Transverse colon (tissue), 4 donors: ENCODE data around the gene CTNNBIP1. TPM values are rescaled to one million over a fixed set of nuclear protein-coding genes. Genes with fewer than 3 reads are reported as not detected.

Experiments used
- DNase-seq: peaks from one replicate; pipeline ENCODE4 v3.0.0-alpha.2; 2019
- H3K27ac ChIP-seq, 4 donors: fragments of 200-600 bp; sonication (generic); 2 replicates each; pipeline ENCODE4 v1.5.1; 2016 to 2018; ENCODE audit warnings: inconsistent platforms in 4 of 4
- H3K27me3 ChIP-seq: fragments of 200-600 bp; sonication (generic); 2 replicates; pipeline ENCODE4 v1.5.1; 2017; ENCODE audit warnings: inconsistent platforms
- H3K36me3 ChIP-seq, 4 donors: fragments of 200-600 bp; sonication (generic); 2 replicates each; pipeline ENCODE4 v1.5.1; 2017 to 2019; ENCODE audit warnings: inconsistent platforms in 4 of 4
- H3K4me1 ChIP-seq, 4 donors: fragments of 200-600 bp; sonication (generic); 2 replicates each; pipeline ENCODE4 v1.5.1; 2017 to 2020; ENCODE audit warnings: inconsistent platforms in 4 of 4
- H3K4me3 ChIP-seq, 4 donors: fragments of 200-600 bp; sonication (generic); 1 replicate in 1 of 4; 2 replicates in 3 of 4; pipeline versions ENCODE4 v1.5.1 to v1.6.1; 2017 to 2019; ENCODE audit warnings: inconsistent platforms in 4 of 4
- H3K9me3 ChIP-seq, 2 donors: fragments of 200-600 bp; sonication (generic); 2 replicates each; pipeline ENCODE4 v1.5.1; 2017 to 2019; ENCODE audit warnings: inconsistent platforms in 2 of 2
- EP300 ChIP-seq: sonication (generic); formaldehyde crosslinking; IDR thresholded peaks from one replicate; pipeline ENCODE4 v1.6.1; 2017; ENCODE audit warnings: antibody characterized with exemption, low read depth
- POLR2A ChIP-seq: fragments of 450-650 bp; IDR thresholded peaks from one replicate; pipeline ENCODE4 v1.6.1; 2016; ENCODE audit warnings: antibody characterized with exemption, mild to moderate bottlenecking, moderate library complexity
- POLR2AphosphoS5 ChIP-seq, 3 donors: sonication (generic); formaldehyde crosslinking; IDR thresholded peaks; one replicate each; pipeline ENCODE4 v1.6.1; 2016; ENCODE audit warnings: antibody characterized with exemption in 3 of 3
- whole genome bisulfite sequencing, 2 donors: methylation state at CpG; one replicate each; pipeline ENCODE4 v1.1.5; 2018; ENCODE audit warnings: low coverage in 1 of 2; 5-methylcytosine and 5-hydroxymethylcytosine counted together
- in situ Hi-C, 4 donors: fragments of 200-750 bp; cut with MboI; loops; one replicate each; pipeline versions ENCODE4 v1.15.0 to v1.15.1; 2017; ENCODE audit warnings: low sequenced_read_pairs in 3 of 4, low pct_ligation_motif_present in 1 of 4, low pct_unique_long_range_greater_than_20kb in 1 of 4
- intact Hi-C: fragments of 100-400 bp; cut with DNase I; formaldehyde crosslinking; loops from one replicate; pipeline ENCODE4 v1.15.1; 2023; ENCODE audit warnings: low total_unique reads
- total RNA-seq, 4 donors: library from RNA; depleted of rRNA; stranded (reverse); fragments of >200 nt; gene quantifications; one replicate each; pipeline ENCODE4 v1.1.0, GENCODE V29; 2016
- TF ChIP-seq, protein P1 (sequence below), 5 experiments: fragments of 200-600 bp in 3 of 5; fragments of 450-650 bp in 2 of 5; sonication (generic) in 3 of 5; IDR thresholded peaks; 1 replicate in 2 of 5; 2 replicates in 3 of 5; pipeline ENCODE4 v1.5.1; 2016 to 2017; ENCODE audit warnings: antibody characterized with exemption in 5 of 5, inconsistent platforms in 3 of 5, mild to moderate bottlenecking in 2 of 5, moderate library complexity in 1 of 5

CTNNBIP1 gene
- total RNA-seq, 4 donors from 2014 or later: 7.9 to 24.4 (median 15.7) TPM

GRCh38 chr1:9873385-9873784 is 36.7 kb downstream of the CTNNBIP1 start:
- intact Hi-C loops: loop anchor here (10.0 kb wide), 1 partner anchor 461 kb away; no protein-coding TSS in a partner anchor
- in situ Hi-C loops: loop anchor here in 3 of 4 donors (10.0 kb wide), 2 partner anchors 71 to 151 kb away; partner anchors contain the start of genes LZIC (in 1 of the 3) and NMNAT1 (in 1 of the 3)
- DNase-seq: peak; percentile 24
- TF ChIP-seq POLR2AphosphoS5 (IDR thresholded peaks at IDR 0.05): no peak
- TF ChIP-seq, protein P1, sequence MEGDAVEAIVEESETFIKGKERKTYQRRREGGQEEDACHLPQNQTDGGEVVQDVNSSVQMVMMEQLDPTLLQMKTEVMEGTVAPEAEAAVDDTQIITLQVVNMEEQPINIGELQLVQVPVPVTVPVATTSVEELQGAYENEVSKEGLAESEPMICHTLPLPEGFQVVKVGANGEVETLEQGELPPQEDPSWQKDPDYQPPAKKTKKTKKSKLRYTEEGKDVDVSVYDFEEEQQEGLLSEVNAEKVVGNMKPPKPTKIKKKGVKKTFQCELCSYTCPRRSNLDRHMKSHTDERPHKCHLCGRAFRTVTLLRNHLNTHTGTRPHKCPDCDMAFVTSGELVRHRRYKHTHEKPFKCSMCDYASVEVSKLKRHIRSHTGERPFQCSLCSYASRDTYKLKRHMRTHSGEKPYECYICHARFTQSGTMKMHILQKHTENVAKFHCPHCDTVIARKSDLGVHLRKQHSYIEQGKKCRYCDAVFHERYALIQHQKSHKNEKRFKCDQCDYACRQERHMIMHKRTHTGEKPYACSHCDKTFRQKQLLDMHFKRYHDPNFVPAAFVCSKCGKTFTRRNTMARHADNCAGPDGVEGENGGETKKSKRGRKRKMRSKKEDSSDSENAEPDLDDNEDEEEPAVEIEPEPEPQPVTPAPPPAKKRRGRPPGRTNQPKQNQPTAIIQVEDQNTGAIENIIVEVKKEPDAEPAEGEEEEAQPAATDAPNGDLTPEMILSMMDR (IDR thresholded peaks at IDR 0.05): no peak
- TF ChIP-seq POLR2A: no peak
- TF ChIP-seq EP300: no peak
- Histone ChIP-seq H3K36me3 (no peaks in the 10 kb centered on the region), H3K4me3 (no peak overlapping the region), H3K4me1 (peaks cover 0 to 21% (median 6%) of the 10 kb centered on the region in 4 donors), H3K27ac (no peak overlapping the region), H3K9me3 (no peaks in the 10 kb centered on the region), H3K27me3 (no peaks in the 10 kb centered on the region)
- WGBS, 2 donors: 76 to 88% methylated on average over 3 to 5 of the region's 5 CpGs

- DNase-seq: no peak
- peaks cover 0 to 18% (median 5%) of the 10 kb centered on the region in 4 donors for H3K4me1 ChIP-seq
- H3K36me3 ChIP-seq: no peaks in the 10 kb centered on the region
- H3K27ac ChIP-seq: no peak overlapping the region
- intact Hi-C loops (loop anchor here (10.0 kb wide), 1 partner anchor 462 kb away; no protein-coding TSS in a partner anchor), in situ Hi-C loops (loop anchor here in 3 of 4 donors (10.0 kb wide), 2 partner anchors 72 to 152 kb away; partner anchors contain the start of genes LZIC (in 1 of the 3) and NMNAT1 (in 1 of the 3))
- WGBS, 2 donors: 87% methylated on average over 11 of the region's 11 CpGs; no CpG with 5 or more reads in 1 of the 2 donors
- TF ChIP-seq POLR2AphosphoS5 (IDR thresholded peaks at IDR 0.05): no peak
- TF ChIP-seq POLR2A: no peak
- TF ChIP-seq EP300: no peak
- TF ChIP-seq, protein P1 (IDR thresholded peaks at IDR 0.05): no peak
- no peaks in the 10 kb centered on the region for H3K9me3 ChIP-seq
- H3K4me3 ChIP-seq: no peak overlapping the region
- no peaks in the 10 kb centered on the region for H3K27me3 ChIP-seq
Observed at GRCh38 chr1:9872430-9873165, 37.5 kb downstream of the CTNNBIP1 start.

GRCh38 chr1:9871707-9872425 is 38.2 kb downstream of the CTNNBIP1 start:
- Histone ChIP-seq H3K4me3 (no peak overlapping the region), H3K9me3 (no peaks in the 10 kb centered on the region), H3K36me3 (no peaks in the 10 kb centered on the region), H3K4me1 (peaks cover 0 to 16% (median 4%) of the 10 kb centered on the region in 4 donors), H3K27ac (no peak overlapping the region), H3K27me3 (no peaks in the 10 kb centered on the region)
- in situ Hi-C loops: loop anchor here in 3 of 4 donors (10.0 kb wide), 2 partner anchors 73 to 153 kb away; partner anchors contain the start of genes LZIC (in 1 of the 3) and NMNAT1 (in 1 of the 3)
- TF ChIP-seq POLR2A (no peak), POLR2AphosphoS5 (IDR thresholded peaks at IDR 0.05) (no peak), EP300 (no peak)
- TF ChIP-seq, protein P1 (IDR thresholded peaks at IDR 0.05): no peak
- 91 to 96% methylated on average over 5 to 19 of the region's 20 CpGs for WGBS, 2 donors
- intact Hi-C loops: loop anchor here (10.0 kb wide), 1 partner anchor 463 kb away; no protein-coding TSS in a partner anchor
- DNase-seq: no peak

- no peaks in the 10 kb centered on the region for H3K36me3 ChIP-seq
- in situ Hi-C loops: loop anchor here in 3 of 4 donors (10.0 kb wide), 2 partner anchors 74 to 154 kb away; partner anchors contain the start of genes LZIC (in 1 of the 3) and NMNAT1 (in 1 of the 3)
- H3K27ac ChIP-seq: no peak overlapping the region
- H3K4me3 ChIP-seq: no peak overlapping the region
- intact Hi-C loops: loop anchor here (10.0 kb wide), 1 partner anchor 464 kb away; no protein-coding TSS in a partner anchor
- H3K4me1 ChIP-seq: peaks cover 0 to 16% (median 4%) of the 10 kb centered on the region in 4 donors
- H3K27me3 ChIP-seq: no peaks in the 10 kb centered on the region
- no peaks in the 10 kb centered on the region for H3K9me3 ChIP-seq
- 90 to 94% methylated on average over 2 to 9 of the region's 9 CpGs for WGBS, 2 donors
- no peak for DNase-seq
- no peak for TF ChIP-seq POLR2A
- TF ChIP-seq POLR2AphosphoS5 (IDR thresholded peaks at IDR 0.05): no peak
- no peak for TF ChIP-seq EP300
- TF ChIP-seq, protein P1 (IDR thresholded peaks at IDR 0.05): no peak
Observed at GRCh38 chr1:9871021-9871420, 39.0 kb downstream of the CTNNBIP1 start.
